ENCODE measurements around the gene MRGPRE. TPM values are rescaled to one million over a fixed set of nuclear protein-coding genes. Genes with fewer than 3 reads are reported as not detected.

MRGPRE gene
- total RNA-seq, 4 donors from 2014 or later = 0.50 TPM; not detected in 3

- Histone ChIP-seq H3K9me3 (no peaks in the 10 kb centered on the region), H3K27ac (no peak overlapping the region), H3K27me3 (peaks cover 0 to 80% (median 0%) of the 10 kb centered on the region in 4 donors), H3K4me3 (no peak overlapping the region), H3K4me1 (no peaks in the 10 kb centered on the region), H3K36me3 (no peaks in the 10 kb centered on the region)
- WGBS, 2 donors = 81 to 88% methylated on average over 18 to 19 of the region's 46 CpGs
- intact Hi-C loops (cut with DNase I) = no loop called here
- DNase-seq = no peak
- TF ChIP-seq POLR2A (IDR thresholded peaks at IDR 0.05) = no peak
- no peak for TF ChIP-seq CTCF (IDR thresholded peaks at IDR 0.05)
These were observed 4.4 kb downstream of the MRGPRE start for GRCh38 chr11:3227568-3228444.

GRCh38 chr11:3226846-3227567, 5.2 kb downstream of the MRGPRE start:
- Histone ChIP-seq H3K27ac (no peak overlapping the region), H3K4me3 (no peak overlapping the region), H3K9me3 (no peaks in the 10 kb centered on the region), H3K36me3 (no peaks in the 10 kb centered on the region), H3K4me1 (no peaks in the 10 kb centered on the region), H3K27me3 (peaks cover 0 to 80% (median 0%) of the 10 kb centered on the region in 4 donors)
- TF ChIP-seq CTCF (IDR thresholded peaks at IDR 0.05) (no peak), POLR2A (IDR thresholded peaks at IDR 0.05) (no peak)
- DNase-seq = no peak
- WGBS, 2 donors = 58 to 83% methylated on average over 2 to 5 of the region's 18 CpGs
- intact Hi-C loops (cut with DNase I) = no loop called here

GRCh38 chr11:3225826-3226750, 6.1 kb downstream of the MRGPRE start:
- H3K27me3 ChIP-seq = peaks cover 0 to 80% (median 0%) of the 10 kb centered on the region in 4 donors
- H3K4me3 ChIP-seq = no peak overlapping the region
- H3K4me1 ChIP-seq = peaks cover 0 to 1% (median 0%) of the 10 kb centered on the region in 3 donors
- no peak for DNase-seq
- H3K9me3 ChIP-seq = no peaks in the 10 kb centered on the region
- no peak overlapping the region for H3K27ac ChIP-seq
- no peak for TF ChIP-seq CTCF (IDR thresholded peaks at IDR 0.05)
- no peak for TF ChIP-seq POLR2A (IDR thresholded peaks at IDR 0.05)
- WGBS, 2 donors = 79 to 85% methylated on average over 9 to 16 of the region's 21 CpGs
- no peaks in the 10 kb centered on the region for H3K36me3 ChIP-seq
- intact Hi-C loops (cut with DNase I) = no loop called here

- Histone ChIP-seq H3K27me3 (peaks cover 0 to 80% (median 0%) of the 10 kb centered on the region in 4 donors), H3K9me3 (no peaks in the 10 kb centered on the region), H3K36me3 (no peaks in the 10 kb centered on the region), H3K4me1 (peaks cover 0 to 7% (median 0%) of the 10 kb centered on the region in 3 donors), H3K27ac (no peak overlapping the region), H3K4me3 (no peak overlapping the region)
- intact Hi-C loops (cut with DNase I) = no loop called here
- 81 to 97% methylated on average over 4 to 10 of the region's 17 CpGs for WGBS, 2 donors
- DNase-seq = no peak
- TF ChIP-seq CTCF (IDR thresholded peaks at IDR 0.05) (no peak), POLR2A (IDR thresholded peaks at IDR 0.05) (no peak)
These were observed 7.0 kb downstream of the MRGPRE start for GRCh38 chr11:3225159-3225758.

All from esophagus squamous epithelium (tissue), 5 donors.